Activated naive CD8-positive, alpha-beta T cell (primary cell): ENCODE data around the gene OPN3.

Experiments used
- H3K27ac Mint-ChIP-seq: one replicate; pipeline ENCODE4 v1.8.0; 2021; ENCODE audit warnings: mixed read lengths
- H3K27me3 Mint-ChIP-seq: one replicate; pipeline ENCODE4 v1.8.0; 2021; ENCODE audit warnings: mixed read lengths
- H3K36me3 Mint-ChIP-seq: one replicate; pipeline ENCODE4 v1.8.0; 2021; ENCODE audit warnings: mixed read lengths
- H3K4me1 Mint-ChIP-seq: one replicate; pipeline ENCODE4 v1.8.0; 2021; ENCODE audit warnings: low read depth, mixed read lengths
- H3K4me3 Mint-ChIP-seq: one replicate; pipeline ENCODE4 v1.8.0; 2021; ENCODE audit warnings: mild to moderate bottlenecking, mixed read lengths
- H3K9me3 Mint-ChIP-seq: one replicate; pipeline ENCODE4 v1.8.0; 2021; ENCODE audit warnings: low read depth, mixed read lengths

OPN3 gene

GRCh38 chr1:241615043-241615974 lies 24.9 kb downstream of the OPN3 start:
- Mint-ChIP-seq H3K27me3 (no peaks in the 10 kb centered on the region), H3K36me3 (no peaks in the 10 kb centered on the region), H3K9me3 (no peaks in the 10 kb centered on the region), H3K4me1 (peaks cover 10% of the 10 kb centered on the region), H3K4me3 (no peak overlapping the region), H3K27ac (no peak overlapping the region)

DNA sequence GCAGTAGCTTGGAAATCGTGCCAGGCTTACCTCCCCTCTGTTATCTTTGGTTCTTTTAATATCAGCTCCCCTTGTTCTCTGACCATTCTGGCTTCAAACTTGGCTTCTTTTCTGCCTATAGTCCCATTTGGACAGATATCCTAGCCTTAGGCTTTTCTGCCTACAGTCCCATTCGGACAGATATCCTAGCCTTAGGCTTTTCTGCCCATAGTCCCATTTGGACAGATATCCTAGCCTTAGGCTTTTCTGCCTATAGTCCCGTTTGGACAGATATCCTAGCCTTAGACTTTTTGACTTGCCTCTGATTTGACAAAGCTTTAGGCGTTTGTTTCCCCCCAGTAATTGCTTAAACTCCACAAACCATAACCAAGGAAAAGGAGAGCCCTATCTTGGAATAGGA lies 25.6 kb downstream of the OPN3 start:
- H3K4me3 Mint-ChIP-seq: no peak overlapping the region
- H3K27ac Mint-ChIP-seq: no peak overlapping the region
- no peaks in the 10 kb centered on the region for H3K36me3 Mint-ChIP-seq
- no peaks in the 10 kb centered on the region for H3K9me3 Mint-ChIP-seq
- H3K4me1 Mint-ChIP-seq: peaks cover 10% of the 10 kb centered on the region
- no peaks in the 10 kb centered on the region for H3K27me3 Mint-ChIP-seq

DNA sequence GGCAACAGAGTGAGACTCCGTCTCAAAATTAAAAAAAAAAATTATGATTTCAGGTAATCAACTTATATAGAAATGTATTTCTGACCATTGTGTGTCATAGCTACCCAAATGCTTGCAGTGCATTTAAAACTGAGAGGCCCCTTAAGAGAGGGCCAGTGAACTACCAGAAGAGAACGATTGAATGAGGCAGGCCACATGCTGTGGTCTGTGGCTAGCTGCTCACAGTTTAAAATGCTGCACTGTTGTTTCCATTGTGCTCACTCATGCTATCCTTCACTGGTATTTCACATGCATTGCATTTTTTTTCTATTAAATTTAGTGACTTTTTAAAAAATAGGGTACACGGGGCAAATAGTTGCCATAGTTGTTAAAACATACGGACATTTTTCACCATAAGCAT lies 26.0 kb downstream of the OPN3 start:
- Mint-ChIP-seq H3K36me3 (no peaks in the 10 kb centered on the region), H3K4me3 (no peak overlapping the region), H3K27ac (no peak overlapping the region), H3K27me3 (no peaks in the 10 kb centered on the region), H3K4me1 (peaks cover 10% of the 10 kb centered on the region), H3K9me3 (no peaks in the 10 kb centered on the region)

- Mint-ChIP-seq H3K36me3 (no peaks in the 10 kb centered on the region), H3K4me1 (peaks cover 10% of the 10 kb centered on the region), H3K27me3 (no peaks in the 10 kb centered on the region), H3K27ac (peak overlapping the region; percentile 5), H3K9me3 (no peaks in the 10 kb centered on the region), H3K4me3 (no peak overlapping the region)
Observed at GRCh38 chr1:241612533-241613477, 27.4 kb downstream of the OPN3 start.

DNA sequence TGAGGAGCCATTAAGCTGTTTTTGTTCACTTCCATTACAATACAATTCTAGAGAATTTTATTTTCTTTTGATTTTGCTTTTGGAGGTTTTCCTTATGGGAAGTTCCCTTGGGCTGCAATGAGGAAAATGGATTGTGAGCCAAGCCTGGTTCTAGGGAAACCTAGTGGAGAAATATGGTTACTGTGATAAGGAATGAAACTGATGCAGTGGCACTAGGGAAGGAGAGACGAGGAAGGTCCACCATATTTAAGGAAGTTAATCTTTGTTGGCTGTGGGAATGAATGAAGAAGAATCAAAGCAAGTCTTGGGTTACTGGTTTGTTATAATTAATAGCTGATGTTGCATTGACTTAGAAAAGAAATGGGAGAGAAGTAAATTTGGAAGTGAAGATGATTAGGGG lies 28.4 kb downstream of the OPN3 start:
- Mint-ChIP-seq H3K27ac (no peak overlapping the region), H3K9me3 (no peaks in the 10 kb centered on the region), H3K36me3 (no peaks in the 10 kb centered on the region), H3K4me1 (peaks cover 10% of the 10 kb centered on the region), H3K4me3 (no peak overlapping the region), H3K27me3 (no peaks in the 10 kb centered on the region)

GRCh38 chr1:241611063-241611462 lies 29.1 kb downstream of the OPN3 start:
- Mint-ChIP-seq H3K4me3 (no peak overlapping the region), H3K27ac (no peak overlapping the region), H3K9me3 (no peaks in the 10 kb centered on the region), H3K27me3 (no peaks in the 10 kb centered on the region), H3K4me1 (peaks cover 10% of the 10 kb centered on the region), H3K36me3 (no peaks in the 10 kb centered on the region)

DNA sequence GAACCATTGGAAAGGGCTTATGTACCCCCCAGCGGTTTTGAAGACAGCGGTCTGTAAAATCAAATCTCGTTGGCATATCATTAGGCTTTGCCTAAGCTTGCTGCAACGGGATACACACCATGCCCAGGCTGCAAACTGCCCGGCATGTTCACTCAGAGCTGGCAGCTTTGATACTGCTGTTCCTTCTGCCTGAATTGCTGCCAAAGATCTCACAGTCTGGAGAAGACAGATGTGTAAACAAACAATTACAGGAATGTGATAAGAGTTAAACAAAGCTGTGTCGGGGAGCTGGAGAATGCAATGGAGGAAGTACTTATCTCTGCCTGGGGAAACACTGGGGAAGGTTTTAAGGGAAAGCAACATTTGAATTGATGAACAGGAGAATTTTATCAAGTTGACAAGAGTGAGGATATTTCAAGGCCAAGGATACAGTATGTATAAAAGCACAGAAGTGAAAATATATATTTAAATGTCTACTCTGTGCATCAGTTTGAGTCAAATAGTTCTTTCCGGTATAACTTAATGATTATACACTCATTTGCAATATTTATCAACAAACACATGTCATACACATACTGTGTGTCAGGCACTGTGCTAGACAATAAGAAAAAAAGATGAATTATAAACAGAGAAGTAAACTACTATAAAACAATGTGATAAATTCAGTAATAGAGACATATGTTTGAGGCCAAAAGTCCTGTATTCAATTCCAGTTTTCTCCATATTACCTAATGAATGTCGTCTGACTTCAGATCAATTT lies 29.9 kb downstream of the OPN3 start:
- no peak overlapping the region for H3K27ac Mint-ChIP-seq
- H3K4me1 Mint-ChIP-seq: peaks cover 10% of the 10 kb centered on the region
- no peaks in the 10 kb centered on the region for H3K27me3 Mint-ChIP-seq
- H3K9me3 Mint-ChIP-seq: no peaks in the 10 kb centered on the region
- no peak overlapping the region for H3K4me3 Mint-ChIP-seq
- H3K36me3 Mint-ChIP-seq: no peaks in the 10 kb centered on the region

DNA sequence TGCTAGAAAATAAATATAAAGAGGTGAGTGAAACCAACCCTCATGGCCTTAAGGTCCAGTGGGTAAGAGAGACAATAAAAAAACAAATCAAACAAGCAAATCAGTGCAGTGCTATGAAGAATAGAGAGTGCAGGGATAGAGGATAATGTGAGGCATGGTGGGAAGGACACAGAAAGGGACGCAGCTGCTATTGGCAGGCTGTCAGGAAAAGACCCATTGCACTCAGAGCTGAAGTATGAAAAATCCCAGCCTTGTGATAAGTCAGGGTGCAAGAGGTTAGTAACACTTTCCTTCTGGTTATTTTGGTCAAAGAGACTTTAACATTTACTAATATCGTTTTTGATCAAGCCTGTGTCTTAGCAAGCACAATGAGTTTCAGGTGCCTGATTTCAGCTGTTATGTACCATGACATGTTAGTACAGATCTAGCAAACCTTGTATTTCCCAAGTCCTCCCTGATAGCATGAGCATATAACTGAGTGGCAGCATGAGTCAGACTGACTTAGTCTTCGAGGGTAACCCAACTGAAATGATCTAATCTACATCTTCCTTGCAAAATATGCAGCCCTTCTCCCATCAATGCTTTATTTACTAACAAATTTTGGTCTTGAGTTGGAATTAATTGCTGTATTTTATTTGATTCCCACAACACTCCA lies 31.7 kb downstream of the OPN3 start:
- no peak overlapping the region for H3K4me3 Mint-ChIP-seq
- peaks cover 4% of the 10 kb centered on the region for H3K36me3 Mint-ChIP-seq
- H3K27ac Mint-ChIP-seq: no peak overlapping the region
- peaks cover 7% of the 10 kb centered on the region for H3K4me1 Mint-ChIP-seq
- H3K9me3 Mint-ChIP-seq: no peaks in the 10 kb centered on the region
- no peaks in the 10 kb centered on the region for H3K27me3 Mint-ChIP-seq

DNA sequence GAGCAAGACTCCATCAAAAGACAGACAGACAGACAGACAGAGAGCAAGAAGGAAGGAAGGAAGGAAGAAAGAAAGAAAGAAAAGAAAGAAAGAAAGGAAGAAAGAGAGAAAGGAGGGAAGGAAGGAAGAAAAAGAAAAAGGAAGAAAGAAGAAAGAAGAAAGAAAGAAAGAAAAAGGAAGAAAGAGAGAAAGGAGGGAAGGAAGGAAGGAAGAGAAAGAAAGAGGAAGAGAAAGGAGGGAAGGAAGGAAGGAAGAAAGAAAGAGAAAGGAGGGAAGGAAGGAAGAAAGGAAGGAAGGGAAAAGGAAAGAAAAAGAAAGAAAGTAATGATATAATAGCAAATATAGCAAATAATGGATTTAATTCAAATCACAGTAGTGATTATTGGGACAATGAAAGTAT lies 32.7 kb downstream of the OPN3 start:
- no peaks in the 10 kb centered on the region for H3K9me3 Mint-ChIP-seq
- H3K4me1 Mint-ChIP-seq: peaks cover under 1% of the 10 kb centered on the region
- H3K27me3 Mint-ChIP-seq: no peaks in the 10 kb centered on the region
- H3K4me3 Mint-ChIP-seq: no peak overlapping the region
- no peak overlapping the region for H3K27ac Mint-ChIP-seq
- H3K36me3 Mint-ChIP-seq: peaks cover 10% of the 10 kb centered on the region

DNA sequence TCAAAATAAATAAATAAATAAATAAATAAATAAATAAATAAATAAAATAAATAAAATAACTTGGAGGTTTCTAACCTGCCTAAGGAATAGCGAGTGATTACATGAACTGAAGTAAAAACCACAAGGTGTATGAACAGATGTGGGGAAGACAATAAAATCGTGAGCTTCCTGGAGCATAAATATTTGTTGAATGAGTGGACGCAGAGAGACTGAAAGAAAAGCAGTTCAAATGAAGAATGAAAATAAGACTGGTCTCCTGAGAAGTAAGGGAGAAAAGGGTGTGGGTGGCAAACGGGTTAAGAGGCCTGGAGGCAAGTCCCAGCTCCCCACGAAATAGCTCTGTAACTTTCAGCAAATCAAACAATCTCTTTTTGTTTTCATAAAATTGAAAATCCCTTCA lies 33.6 kb downstream of the OPN3 start:
- Mint-ChIP-seq H3K9me3 (no peaks in the 10 kb centered on the region), H3K27ac (no peak overlapping the region), H3K4me1 (no peaks in the 10 kb centered on the region), H3K4me3 (no peak overlapping the region), H3K36me3 (peaks cover 18% of the 10 kb centered on the region), H3K27me3 (no peaks in the 10 kb centered on the region)

DNA sequence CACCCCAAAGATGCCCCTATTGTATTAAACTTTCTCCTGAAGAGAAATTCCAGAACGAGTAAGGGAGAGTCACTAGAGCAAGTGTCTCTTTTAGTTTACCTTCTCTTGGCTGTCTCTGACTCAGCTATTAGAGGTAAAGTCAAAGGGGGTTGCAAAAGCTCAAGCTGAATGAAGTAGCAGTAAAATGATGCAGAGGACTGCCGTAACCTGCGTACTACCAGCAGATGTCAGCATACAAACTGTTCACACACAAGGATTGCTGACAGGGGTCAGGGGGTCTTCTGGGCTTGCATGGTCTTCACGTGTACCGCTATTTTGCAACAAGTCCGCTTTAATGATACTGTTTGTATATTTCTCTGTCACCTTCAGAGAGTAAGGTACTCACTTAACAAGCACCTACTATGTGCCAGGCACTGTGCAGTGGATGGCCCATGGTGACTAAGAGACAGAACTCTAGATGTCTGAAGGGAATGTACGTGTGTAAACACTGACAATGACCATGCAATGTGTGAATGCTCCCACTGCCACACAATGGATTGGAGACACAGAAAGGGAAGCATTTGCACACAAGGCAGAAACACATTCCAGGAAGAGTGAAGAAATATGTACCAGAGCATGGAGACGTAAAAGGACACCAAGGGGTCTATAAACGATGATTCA lies 34.9 kb downstream of the OPN3 start:
- Mint-ChIP-seq H3K4me1 (no peaks in the 10 kb centered on the region), H3K27ac (no peak overlapping the region), H3K4me3 (no peak overlapping the region), H3K27me3 (no peaks in the 10 kb centered on the region), H3K36me3 (peaks cover 26% of the 10 kb centered on the region), H3K9me3 (no peaks in the 10 kb centered on the region)

- Mint-ChIP-seq H3K4me1 (no peaks in the 10 kb centered on the region), H3K27me3 (no peaks in the 10 kb centered on the region)
Observed at GRCh38 chr1:241603731-241604245, 36.4 kb downstream of the OPN3 start.

GRCh38 chr1:241600496-241600901 lies 39.7 kb downstream of the OPN3 start:
- peaks cover 36% of the 10 kb centered on the region for H3K36me3 Mint-ChIP-seq
- no peaks in the 10 kb centered on the region for H3K9me3 Mint-ChIP-seq
- H3K4me3 Mint-ChIP-seq: no peak overlapping the region
- no peaks in the 10 kb centered on the region for H3K4me1 Mint-ChIP-seq
- no peaks in the 10 kb centered on the region for H3K27me3 Mint-ChIP-seq
- no peak overlapping the region for H3K27ac Mint-ChIP-seq

More at GRCh38 chr1:241603731-241604245, 36.4 kb downstream of the OPN3 start:
- peaks cover 26% of the 10 kb centered on the region for H3K36me3 Mint-ChIP-seq
- H3K27ac Mint-ChIP-seq: no peak overlapping the region
- no peaks in the 10 kb centered on the region for H3K9me3 Mint-ChIP-seq
- no peak overlapping the region for H3K4me3 Mint-ChIP-seq

GRCh38 chr1:241598249-241598648 lies 41.9 kb downstream of the OPN3 start:
- no peaks in the 10 kb centered on the region for H3K9me3 Mint-ChIP-seq
- no peak overlapping the region for H3K4me3 Mint-ChIP-seq
- H3K4me1 Mint-ChIP-seq: no peaks in the 10 kb centered on the region
- peaks cover 34% of the 10 kb centered on the region for H3K36me3 Mint-ChIP-seq
- no peaks in the 10 kb centered on the region for H3K27me3 Mint-ChIP-seq
- no peak overlapping the region for H3K27ac Mint-ChIP-seq
